A549 (cell line): ENCODE results near the gene MGAT3.

ENCODE experiments used
- CTCF ChIP-seq: fragments of >200 bp; sonication (Bioruptor Twin); formaldehyde crosslinking; IDR thresholded peaks from 3 replicates; pipeline ENCODE4 v1.5.1; 2016
- EP300 ChIP-seq, 2 experiments: fragments of >200 bp; sonication (Bioruptor Twin); formaldehyde crosslinking; IDR thresholded peaks; 2 replicates in 1 of 2; 3 replicates in 1 of 2; pipeline ENCODE4 v1.6.1; 2016 to 2017
- HDAC2 ChIP-seq: fragments of 200-600 bp; sonication (generic); IDR thresholded peaks from 2 replicates; pipeline ENCODE4 v1.6.1; 2016
- JUNB ChIP-seq: fragments of >200 bp; sonication (Bioruptor Twin); formaldehyde crosslinking; IDR thresholded peaks from 2 replicates; pipeline ENCODE4 v1.6.1; 2016
- KDM5A ChIP-seq: fragments of 200-600 bp; sonication (generic); IDR thresholded peaks from 2 replicates; pipeline ENCODE4 v1.6.1; 2016; ENCODE audit warnings: antibody characterized with exemption, mild to moderate bottlenecking
- MAX ChIP-seq: IDR thresholded peaks from 2 replicates; pipeline ENCODE4 v1.6.1; 2012
- MYC ChIP-seq: IDR thresholded peaks from 2 replicates; pipeline ENCODE4 v1.6.1; 2012; ENCODE audit warnings: mild to moderate bottlenecking, inconsistent platforms, low read length, improper control_type of control experiment, borderline replicate concordance
- NR3C1 ChIP-seq: fragments of >200 bp; sonication (Bioruptor Twin); formaldehyde crosslinking; IDR thresholded peaks from 3 replicates; pipeline ENCODE4 v1.6.1; 2017
- POLR2A ChIP-seq: IDR thresholded peaks from 2 replicates; pipeline ENCODE4 v1.6.1; 2012; ENCODE audit warnings: mild to moderate bottlenecking, low read length
- RAD21 ChIP-seq, 2 experiments: fragments of >200 bp in 1 of 2; sonication (Bioruptor Twin) in 1 of 2; formaldehyde crosslinking in 1 of 2; IDR thresholded peaks in 1 of 2; conservative IDR thresholded peaks in 1 of 2; 2 replicates in 1 of 2; 3 replicates in 1 of 2; pipeline ENCODE4 v1.6.1; 2012 to 2018; ENCODE audit warnings: inconsistent platforms in 1 of 2
- REST ChIP-seq: fragments of 200-600 bp; sonication (generic); IDR thresholded peaks from 2 replicates; pipeline ENCODE4 v1.6.1; 2016; ENCODE audit warnings: antibody characterized with exemption, mild to moderate bottlenecking, moderate library complexity
- USF2 ChIP-seq: fragments of 450-650 bp; IDR thresholded peaks from 2 replicates; pipeline ENCODE4 v1.6.1; 2014; ENCODE audit warnings: antibody characterized with exemption

- no peak for TF ChIP-seq MAX
- no peak for TF ChIP-seq CTCF
- no peak for TF ChIP-seq RAD21 (conservative IDR thresholded peaks at IDR 0.05 in 1 of 2, IDR thresholded peaks at IDR 0.05 in 1 of 2)
- no peak for TF ChIP-seq USF2
- no peak for TF ChIP-seq HDAC2
- no peak for TF ChIP-seq POLR2A
- no peak for TF ChIP-seq KDM5A
- no peak for TF ChIP-seq JUNB
- TF ChIP-seq REST: no peak
- no peak for TF ChIP-seq NR3C1
- TF ChIP-seq MYC: no peak
- TF ChIP-seq EP300 (IDR thresholded peaks at IDR 0.05): no peak
These were observed 26.0 kb downstream of the MGAT3 start for GRCh38 chr22:39482768-39483167.
